Spleen (tissue), 11 donors: Measurements from ENCODE around the gene ORC4. TPM values are rescaled to one million over a fixed set of nuclear protein-coding genes. Genes with fewer than 3 reads are reported as not detected.

ENCODE experiments used
- DNase-seq: peaks from one replicate; pipeline ENCODE4 v3.0.0-alpha.2; 2020
- H3K27ac ChIP-seq, 8 donors: fragments of 200-600 bp; sonication (generic) in 7 of 8; 1 replicate in 4 of 8; 2 replicates in 4 of 8; pipeline versions ENCODE4 v1.5.0 to v1.8.0; 2016 to 2021; ENCODE audit warnings: inconsistent platforms in 4 of 8, mild to moderate bottlenecking in 4 of 8, moderate library complexity in 1 of 8
- H3K27me3 ChIP-seq, 7 donors: fragments of 200-600 bp; sonication (generic) in 6 of 7; replicated peaks in 1 of 7; 1 replicate in 4 of 7; 2 replicates in 3 of 7; pipeline versions ENCODE4 v1.5.0 to v1.8.0; 2016 to 2021; ENCODE audit warnings: inconsistent platforms in 3 of 7, mild to moderate bottlenecking in 1 of 7
- H3K36me3 ChIP-seq, 6 donors: fragments of 200-600 bp; sonication (generic) in 5 of 6; 1 replicate in 4 of 6; 2 replicates in 2 of 6; pipeline versions ENCODE4 v1.5.0 to v1.8.0; 2016 to 2021; ENCODE audit warnings: inconsistent platforms in 2 of 6
- H3K4me1 ChIP-seq, 6 donors: fragments of 200-600 bp; sonication (generic) in 5 of 6; 1 replicate in 3 of 6; 2 replicates in 3 of 6; pipeline versions ENCODE4 v1.5.0 to v1.8.0; 2016 to 2021; ENCODE audit warnings: inconsistent platforms in 3 of 6
- H3K4me3 ChIP-seq, 8 donors: fragments of 200-600 bp; sonication (generic) in 7 of 8; 1 replicate in 4 of 8; 2 replicates in 4 of 8; pipeline versions ENCODE4 v1.5.0 to v1.8.0; 2016 to 2021; ENCODE audit warnings: inconsistent platforms in 4 of 8, mild to moderate bottlenecking in 4 of 8, moderate library complexity in 2 of 8
- H3K9me3 ChIP-seq, 8 donors: fragments of 200-600 bp; sonication (generic) in 7 of 8; 1 replicate in 4 of 8; 2 replicates in 4 of 8; pipeline versions ENCODE4 v1.5.0 to v1.8.0; 2016 to 2021; ENCODE audit warnings: inconsistent platforms in 4 of 8
- POLR2A ChIP-seq, 3 donors: fragments of 450-650 bp; IDR thresholded peaks; one replicate each; pipeline ENCODE4 v1.5.1; 2017; ENCODE audit warnings: antibody characterized with exemption in 3 of 3, mild to moderate bottlenecking in 1 of 3
- POLR2AphosphoS5 ChIP-seq, 3 donors: sonication (generic); formaldehyde crosslinking; IDR thresholded peaks; one replicate each; pipeline ENCODE4 v1.5.1; 2017; ENCODE audit warnings: antibody characterized with exemption in 3 of 3
- WGBS, 5 donors: extraction: QIAGEN DNeasy Blood & Tissue Kit in 3 of 5; methylation state at CpG; one replicate each; pipeline versions ENCODE4 v1.1.5 to v1.1.7; 2013 to 2018; 5-methylcytosine and 5-hydroxymethylcytosine counted together
- intact Hi-C: fragments of 100-400 bp; cut with DNase I; formaldehyde crosslinking; loops from one replicate; pipeline ENCODE4 v1.15.0; 2023; ENCODE audit warnings: low total_unique reads
- polyA plus RNA-seq, 3 donors: library from polyadenylated mRNA; stranded (reverse); fragments of 200-250 nt; gene quantifications; one replicate each; pipeline ENCODE4 v1.2.1, GENCODE V29; 2013
- total RNA-seq, 7 donors: library from RNA; depleted of rRNA in 3 of 7; stranded (reverse); fragments of >200 nt in 3 of 7; fragmentation: NEBNext Ultra II Directional in 4 of 7; extraction: Animal tissue kit (Norgen Biotek cat#: 25700) in 4 of 7; gene quantifications; one replicate each; pipeline versions ENCODE4 v1.1.0 to v1.2.1, GENCODE V29; 2016 to 2021
- TF ChIP-seq, protein P1 (sequence below), 11 experiments: fragments of 200-600 bp in 7 of 11; fragments of 450-650 bp in 4 of 11; sonication (generic) in 4 of 11; IDR thresholded peaks in 8 of 11; conservative IDR thresholded peaks in 3 of 11; 1 replicate in 7 of 11; 2 replicates in 4 of 11; pipeline versions ENCODE4 v1.4.0 to v1.8.0; 2016 to 2021; ENCODE audit warnings: antibody characterized with exemption in 11 of 11, inconsistent platforms in 4 of 11, mild to moderate bottlenecking in 1 of 11
- donor health status: healthy with polysubstance abuse.
- donor health status: DM: no; HTN: no; CAD: no; lungs with moderate emphysema.
- donor health status: DM: no; HTN: no; CAD: no.
- donor health status: Bipolar disorder and iron deficiency.
- donor health status: healthy.
- donor health status: DM: no; HTN: no; CAD: no.
- donor health status: DM: yes; HTN: yes; CAD: no.

Gene ORC4
- total and polyA plus RNA-seq, 10 donors = 7.3 to 72.6 (median 38.2) TPM

DNA sequence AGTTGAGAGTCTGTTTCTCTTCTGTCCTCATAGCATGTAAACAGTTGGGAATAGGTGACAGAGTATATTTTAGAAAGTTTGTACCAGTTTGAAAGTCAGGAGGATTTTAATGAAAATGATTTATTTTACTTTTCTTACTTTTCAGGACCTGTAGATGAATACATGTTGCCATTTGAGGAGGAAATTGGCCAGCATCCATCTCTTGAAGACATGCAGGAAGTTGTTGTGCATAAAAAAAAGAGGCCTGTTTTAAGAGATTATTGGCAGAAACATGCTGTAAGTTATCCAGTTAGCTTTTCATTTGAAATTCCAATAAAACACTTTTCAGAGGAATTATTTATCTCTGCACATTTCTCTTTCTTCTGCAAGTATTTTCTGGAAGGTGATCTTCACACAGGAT is 94.7 kb downstream of the ORC4 start:
- Histone ChIP-seq H3K36me3 (peaks cover 0 to 29% (median 0%) of the 10 kb centered on the region in 6 donors), H3K4me3 (no peak overlapping the region), H3K27ac (no peak overlapping the region), H3K27me3 (no peaks in the 10 kb centered on the region), H3K4me1 (peaks cover 0 to 11% (median 4%) of the 10 kb centered on the region in 6 donors), H3K9me3 (no peaks in the 10 kb centered on the region)
- DNase-seq = no peak
- TF ChIP-seq POLR2A (IDR thresholded peaks at IDR 0.05) = no peak
- intact Hi-C loops = no loop called here

DNA sequence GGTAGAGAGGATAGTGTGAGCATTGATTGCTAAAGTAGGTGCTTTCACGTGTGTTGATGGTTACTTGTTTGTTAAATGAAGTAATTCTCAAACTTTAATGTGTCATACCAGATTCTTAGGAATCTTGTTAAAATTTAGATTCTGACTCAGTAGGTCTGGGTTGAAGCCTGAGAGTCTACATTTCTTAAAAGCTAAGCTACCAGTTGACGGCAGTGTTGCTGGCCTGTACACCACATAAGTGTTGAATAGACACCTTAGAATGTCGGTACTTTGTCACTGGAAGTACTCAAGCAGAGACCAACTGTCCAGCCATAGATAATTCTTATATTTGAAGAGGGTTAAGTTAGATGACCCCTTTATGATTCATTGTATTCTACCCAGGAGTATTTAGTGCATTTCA is 95.9 kb downstream of the ORC4 start:
- no peaks in the 10 kb centered on the region for H3K27me3 ChIP-seq
- no peak for DNase-seq
- intact Hi-C loops = no loop called here
- peaks cover 0 to 19% (median 0%) of the 10 kb centered on the region in 6 donors for H3K36me3 ChIP-seq
- TF ChIP-seq, protein P1, sequence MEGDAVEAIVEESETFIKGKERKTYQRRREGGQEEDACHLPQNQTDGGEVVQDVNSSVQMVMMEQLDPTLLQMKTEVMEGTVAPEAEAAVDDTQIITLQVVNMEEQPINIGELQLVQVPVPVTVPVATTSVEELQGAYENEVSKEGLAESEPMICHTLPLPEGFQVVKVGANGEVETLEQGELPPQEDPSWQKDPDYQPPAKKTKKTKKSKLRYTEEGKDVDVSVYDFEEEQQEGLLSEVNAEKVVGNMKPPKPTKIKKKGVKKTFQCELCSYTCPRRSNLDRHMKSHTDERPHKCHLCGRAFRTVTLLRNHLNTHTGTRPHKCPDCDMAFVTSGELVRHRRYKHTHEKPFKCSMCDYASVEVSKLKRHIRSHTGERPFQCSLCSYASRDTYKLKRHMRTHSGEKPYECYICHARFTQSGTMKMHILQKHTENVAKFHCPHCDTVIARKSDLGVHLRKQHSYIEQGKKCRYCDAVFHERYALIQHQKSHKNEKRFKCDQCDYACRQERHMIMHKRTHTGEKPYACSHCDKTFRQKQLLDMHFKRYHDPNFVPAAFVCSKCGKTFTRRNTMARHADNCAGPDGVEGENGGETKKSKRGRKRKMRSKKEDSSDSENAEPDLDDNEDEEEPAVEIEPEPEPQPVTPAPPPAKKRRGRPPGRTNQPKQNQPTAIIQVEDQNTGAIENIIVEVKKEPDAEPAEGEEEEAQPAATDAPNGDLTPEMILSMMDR (IDR thresholded peaks at IDR 0.05 in 8 of 11, conservative IDR thresholded peaks at IDR 0.05 in 3 of 11) = no peak
- no peak for TF ChIP-seq POLR2A (IDR thresholded peaks at IDR 0.05)
- TF ChIP-seq POLR2AphosphoS5 (IDR thresholded peaks at IDR 0.05) = no peak
- no peak overlapping the region for H3K27ac ChIP-seq
- peaks cover 0 to 11% (median 4%) of the 10 kb centered on the region in 6 donors for H3K4me1 ChIP-seq
- no peak overlapping the region for H3K4me3 ChIP-seq
- WGBS, 5 donors = 88 to 94% (median 93%) methylated on average over 3 of the region's 3 CpGs
- no peaks in the 10 kb centered on the region for H3K9me3 ChIP-seq

DNA sequence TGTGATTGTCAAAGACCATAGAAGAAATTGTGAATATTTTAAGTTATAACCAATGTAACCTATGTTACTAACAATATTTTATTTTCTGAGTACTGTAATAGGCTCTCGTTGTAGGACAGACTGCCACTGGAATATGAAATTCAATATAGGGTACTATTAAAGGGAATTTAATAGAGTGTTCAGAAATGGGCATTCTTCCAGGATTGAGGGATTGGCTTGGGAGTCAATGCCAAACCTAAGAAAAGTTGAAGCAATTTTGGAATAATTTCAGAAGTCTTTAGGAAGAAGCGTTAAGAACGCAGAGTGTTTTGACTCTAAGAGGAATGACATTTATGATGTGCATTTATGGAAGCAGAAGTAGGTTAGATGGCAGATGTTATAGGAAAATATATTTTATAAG is 96.7 kb downstream of the ORC4 start:
- Histone ChIP-seq H3K36me3 (peaks cover 0 to 19% (median 0%) of the 10 kb centered on the region in 6 donors), H3K4me3 (no peak overlapping the region), H3K4me1 (peaks cover 0 to 11% (median 4%) of the 10 kb centered on the region in 6 donors), H3K27ac (no peak overlapping the region), H3K27me3 (no peaks in the 10 kb centered on the region), H3K9me3 (no peaks in the 10 kb centered on the region)
- no peak for DNase-seq
- TF ChIP-seq POLR2AphosphoS5 (IDR thresholded peaks at IDR 0.05) (no peak), POLR2A (IDR thresholded peaks at IDR 0.05) (no peak)
- TF ChIP-seq, protein P1 (IDR thresholded peaks at IDR 0.05 in 8 of 11, conservative IDR thresholded peaks at IDR 0.05 in 3 of 11) = no peak
- intact Hi-C loops = no loop called here
- WGBS, 5 donors = 82 to 88% (median 85%) methylated on average over 3 of the region's 3 CpGs

DNA sequence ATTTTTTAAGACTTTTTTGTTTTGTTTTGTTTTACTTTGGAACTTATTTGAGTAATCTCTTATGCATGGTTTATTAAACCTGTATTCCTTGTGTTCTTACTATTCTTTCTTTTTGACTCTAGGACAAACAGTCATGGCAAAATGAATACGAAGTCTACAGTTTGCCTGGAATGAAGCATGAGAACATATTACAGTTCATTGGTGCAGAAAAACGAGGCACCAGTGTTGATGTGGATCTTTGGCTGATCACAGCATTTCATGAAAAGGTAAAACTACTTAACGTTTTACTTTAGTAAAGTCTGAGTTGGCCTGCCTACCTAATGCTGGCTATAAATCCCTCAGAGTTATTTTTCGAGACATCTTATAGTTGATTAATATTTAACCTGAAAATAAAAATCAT is 103.4 kb downstream of the ORC4 start:
- Histone ChIP-seq H3K36me3 (peaks cover 0 to 8% (median 0%) of the 10 kb centered on the region in 6 donors), H3K4me1 (peaks cover 0 to 13% (median 5%) of the 10 kb centered on the region in 6 donors), H3K4me3 (no peak overlapping the region), H3K9me3 (no peaks in the 10 kb centered on the region), H3K27ac (no peak overlapping the region), H3K27me3 (no peaks in the 10 kb centered on the region)
- no peak for DNase-seq
- 80 to 91% (median 84%) methylated on average over 4 of the region's 4 CpGs for WGBS, 5 donors
- no peak for TF ChIP-seq POLR2AphosphoS5 (IDR thresholded peaks at IDR 0.05)
- intact Hi-C loops = no loop called here

DNA sequence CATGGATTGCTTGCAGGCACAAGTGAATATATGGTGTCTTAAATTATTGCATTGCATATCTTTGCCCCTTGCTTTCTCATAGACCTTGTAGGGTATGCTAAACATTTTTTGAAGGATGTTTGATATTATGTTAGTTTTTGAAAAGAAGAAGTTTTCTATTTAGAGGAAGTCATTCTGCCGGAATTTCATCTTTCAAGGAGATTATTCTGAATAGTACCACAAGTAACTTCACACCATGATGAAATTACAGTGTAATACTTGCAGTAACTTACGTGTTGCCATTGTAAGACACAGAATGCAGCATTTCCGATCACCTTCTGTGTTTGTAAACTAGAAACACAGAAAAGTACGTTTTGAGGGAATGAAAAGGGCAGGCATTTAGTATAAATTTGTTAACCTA is 103.8 kb downstream of the ORC4 start:
- TF ChIP-seq, protein P1 (IDR thresholded peaks at IDR 0.05 in 8 of 11, conservative IDR thresholded peaks at IDR 0.05 in 3 of 11) = no peak
- no peak for TF ChIP-seq POLR2A (IDR thresholded peaks at IDR 0.05)
- no peak for TF ChIP-seq POLR2AphosphoS5 (IDR thresholded peaks at IDR 0.05)
- Histone ChIP-seq H3K4me3 (no peak overlapping the region), H3K27ac (no peak overlapping the region), H3K36me3 (peaks cover 0 to 8% (median 0%) of the 10 kb centered on the region in 6 donors), H3K4me1 (peaks cover 0 to 13% (median 5%) of the 10 kb centered on the region in 6 donors), H3K9me3 (no peaks in the 10 kb centered on the region), H3K27me3 (no peaks in the 10 kb centered on the region)
- 48 to 82% (median 75%) methylated on average over 4 of the region's 4 CpGs for WGBS, 5 donors
- no peak for DNase-seq
- intact Hi-C loops = no loop called here
